A549 (cell line): ENCODE results near the gene GPATCH8.

Source experiments
- CBX2 ChIP-seq: fragments of 200-600 bp; sonication (generic); IDR thresholded peaks from 2 replicates; pipeline ENCODE4 v1.6.1; 2016; ENCODE audit warnings: low read depth, mild to moderate bottlenecking, borderline replicate concordance
- CHD4 ChIP-seq: fragments of 200-600 bp; sonication (generic); IDR thresholded peaks from 2 replicates; pipeline ENCODE4 v1.6.1; 2016; ENCODE audit warnings: antibody characterized with exemption, mild to moderate bottlenecking, borderline replicate concordance
- CTCF ChIP-seq: fragments of >200 bp; sonication (Bioruptor Twin); formaldehyde crosslinking; IDR thresholded peaks from 3 replicates; pipeline ENCODE4 v1.5.1; 2016
- E2F6 ChIP-seq: IDR thresholded peaks from 2 replicates; pipeline ENCODE4 v1.6.1; 2012; ENCODE audit warnings: low read depth, borderline replicate concordance
- EP300 ChIP-seq, 2 experiments: fragments of >200 bp; sonication (Bioruptor Twin); formaldehyde crosslinking; IDR thresholded peaks; 2 replicates in 1 of 2; 3 replicates in 1 of 2; pipeline ENCODE4 v1.6.1; 2016 to 2017
- HDAC2 ChIP-seq: fragments of 200-600 bp; sonication (generic); IDR thresholded peaks from 2 replicates; pipeline ENCODE4 v1.6.1; 2016
- JUN ChIP-seq, 2 experiments: fragments of >200 bp; sonication (Bioruptor Twin); formaldehyde crosslinking; IDR thresholded peaks; 2 replicates in 1 of 2; 3 replicates in 1 of 2; pipeline ENCODE4 v1.6.1; 2016 to 2017
- MAX ChIP-seq: IDR thresholded peaks from 2 replicates; pipeline ENCODE4 v1.6.1; 2012
- NR3C1 ChIP-seq: fragments of >200 bp; sonication (Bioruptor Twin); formaldehyde crosslinking; IDR thresholded peaks from 3 replicates; pipeline ENCODE4 v1.6.1; 2017
- RAD21 ChIP-seq, 2 experiments: fragments of >200 bp in 1 of 2; sonication (Bioruptor Twin) in 1 of 2; formaldehyde crosslinking in 1 of 2; IDR thresholded peaks in 1 of 2; conservative IDR thresholded peaks in 1 of 2; 2 replicates in 1 of 2; 3 replicates in 1 of 2; pipeline ENCODE4 v1.6.1; 2012 to 2018; ENCODE audit warnings: inconsistent platforms in 1 of 2
- REST ChIP-seq: fragments of 200-600 bp; sonication (generic); IDR thresholded peaks from 2 replicates; pipeline ENCODE4 v1.6.1; 2016; ENCODE audit warnings: antibody characterized with exemption, mild to moderate bottlenecking, moderate library complexity
- SMC3 ChIP-seq: fragments of >200 bp; sonication (Bioruptor Twin); formaldehyde crosslinking; IDR thresholded peaks from 3 replicates; pipeline ENCODE4 v1.6.1; 2018; ENCODE audit warnings: inconsistent platforms
- ZNF302 ChIP-seq: fragments of 250-450 bp; sonication (Bioruptor Pico); IDR thresholded peaks from 2 replicates; pipeline ENCODE4 v1.9.0; 2021; ENCODE audit warnings: inconsistent platforms, mild to moderate bottlenecking, moderate library complexity

GRCh38 chr17:44367231-44367979 lies 135.8 kb downstream of the GPATCH8 start:
- TF ChIP-seq HDAC2, result no peak
- no peak for TF ChIP-seq ZNF302 (CRISPR knock-in tag)
- TF ChIP-seq EP300 (IDR thresholded peaks at IDR 0.05), result no peak
- TF ChIP-seq JUN (IDR thresholded peaks at IDR 0.05), result no peak
- no peak for TF ChIP-seq CTCF
- no peak for TF ChIP-seq REST
- no peak for TF ChIP-seq CBX2
- TF ChIP-seq SMC3, result no peak
- no peak for TF ChIP-seq E2F6
- no peak for TF ChIP-seq MAX
- TF ChIP-seq RAD21 (conservative IDR thresholded peaks at IDR 0.05 in 1 of 2, IDR thresholded peaks at IDR 0.05 in 1 of 2), result no peak
- no peak for TF ChIP-seq CHD4
- no peak for TF ChIP-seq NR3C1
